ENCODE data around the gene ZNF468.
"Not testable (repeated sequence)": the region's sequence is repeated elsewhere in the genome, so short reads cannot be mapped to it uniquely, and the experiment has no call there.

ZNF468 gene

GRCh38 chr19:52823676-52824075, 33.7 kb downstream of the ZNF468 start:
- no peak for DNase-seq

GRCh38 chr19:52821204-52821960, 36.0 kb downstream of the ZNF468 start, which contains the start of gene ZNF28:
Gene ZNF28, minus strand, starts transcription at chr19:52821633. Its CDS starts 3,675 bp downstream, at chr19:52817958.
- peak; percentile 73 for DNase-seq

DNA sequence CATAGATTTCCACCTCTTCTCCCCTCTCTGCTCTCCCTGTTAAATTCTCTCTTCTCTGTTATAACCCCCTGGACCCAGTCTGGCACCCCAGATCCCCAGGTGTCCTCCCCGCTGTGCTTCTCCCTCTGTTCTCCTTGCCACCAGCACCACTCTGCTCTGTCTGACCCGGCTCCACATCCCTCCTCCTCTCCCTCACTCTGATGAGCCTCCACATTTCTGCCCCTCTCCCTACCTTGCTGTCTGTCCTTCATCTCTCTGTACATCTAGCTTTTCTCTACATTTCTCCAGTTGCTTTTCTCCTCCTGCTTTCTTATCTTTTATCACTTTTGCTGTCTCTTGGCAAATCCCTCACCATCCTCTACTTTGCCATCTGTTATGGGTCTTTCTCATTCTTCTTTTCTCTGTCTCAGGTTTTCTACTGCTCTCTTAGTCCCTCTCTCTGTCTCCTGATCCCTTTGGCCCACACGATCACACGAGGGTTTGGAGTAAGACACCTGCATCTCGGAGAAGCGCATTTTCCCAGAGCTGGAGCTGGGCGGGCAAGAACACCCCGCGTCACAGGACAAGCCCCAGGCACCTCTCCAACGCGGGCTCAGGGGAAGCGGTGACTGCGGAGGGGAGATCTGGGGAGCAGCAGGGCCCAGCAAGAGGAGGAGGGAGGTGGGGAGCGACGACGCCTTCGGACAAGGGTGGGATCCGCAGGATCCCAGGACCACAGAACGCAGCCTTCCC, 36.8 kb downstream of the ZNF468 start:
- peak; percentile 39 for DNase-seq

- no peak for DNase-seq
These were observed 47.6 kb downstream of the ZNF468 start for GRCh38 chr19:52809801-52810200.

DNA sequence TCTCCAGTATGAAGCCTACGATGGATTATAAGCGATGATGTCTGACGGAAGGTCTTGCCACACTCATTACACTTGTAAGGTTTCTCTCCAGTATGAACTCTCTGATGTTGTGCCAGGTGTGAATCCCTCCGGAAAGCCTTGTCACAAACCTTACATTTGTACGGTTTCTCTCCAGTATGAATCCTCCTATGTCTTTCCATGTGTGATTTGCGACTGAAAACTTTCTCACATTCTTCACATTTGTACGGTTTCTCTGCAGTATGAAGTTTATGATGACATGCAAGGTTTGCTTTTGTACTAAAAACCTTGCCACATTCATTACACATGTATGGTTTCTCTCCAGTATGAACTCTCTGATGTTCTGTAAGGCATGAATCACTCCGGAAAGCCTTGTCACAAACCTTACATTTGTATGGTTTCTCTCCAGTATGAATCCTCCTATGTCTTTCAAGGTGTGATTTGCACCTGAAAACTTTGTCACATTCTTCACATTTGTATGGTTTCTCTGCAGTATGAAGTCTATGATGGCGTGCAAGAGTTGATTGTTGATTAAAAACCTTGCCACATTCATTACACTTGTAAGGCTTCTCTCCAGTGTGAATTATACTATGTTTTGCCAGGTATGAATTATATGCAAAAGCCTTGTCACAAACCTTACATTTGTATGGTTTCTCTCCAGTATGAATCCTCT, 57.3 kb downstream of the ZNF468 start:
- DNase-seq, result not testable (repeated sequence)

- no peak for DNase-seq
These were observed 68.0 kb downstream of the ZNF468 start for GRCh38 chr19:52789440-52789839.
